GM12875 (cell line): ENCODE results near the gene UBC.
A peak's percentile ranks its signal among the peaks of the same experiment; 100 is the strongest.
"Not testable (repeated sequence)": the region's sequence is repeated elsewhere in the genome, so short reads cannot be mapped to it uniquely, and the experiment has no call there.

Experiments
- H3K4me3 ChIP-seq: one replicate; pipeline ENCODE4 v1.5.1; 2011; ENCODE audit warnings: low read depth, low read length, control low read depth
- CTCF ChIP-seq: IDR thresholded peaks from 2 replicates; pipeline ENCODE4 v1.5.1; 2011; ENCODE audit warnings: low read depth, mild to moderate bottlenecking, control low read depth, inconsistent platforms, low read length, moderate library complexity, borderline replicate concordance; ENCODE audit not compliant: insufficient read depth

UBC gene

GRCh38 chr12:124917135-124917840 lies 2.8 kb upstream of the UBC start:
- TF ChIP-seq CTCF: no peak
- H3K4me3 ChIP-seq: peak overlapping the region; percentile 45

GRCh38 chr12:124916374-124917134 lies 2.1 kb upstream of the UBC start:
- peak overlapping the region; percentile 45 for H3K4me3 ChIP-seq
- no peak for TF ChIP-seq CTCF

- TF ChIP-seq CTCF: no peak
- peak overlapping the region; percentile 92 for H3K4me3 ChIP-seq
These were observed 1.1 kb upstream of the UBC start for GRCh38 chr12:124915239-124916236.

- TF ChIP-seq CTCF: peak; percentile 74
- H3K4me3 ChIP-seq: peak overlapping the region; percentile 92
These were observed 717 bp downstream of the UBC start for GRCh38 chr12:124913474-124914391.

- not testable (repeated sequence) for H3K4me3 ChIP-seq
These were observed 1.7 kb downstream of the UBC start for GRCh38 chr12:124912529-124913287.

GRCh38 chr12:124911521-124911920 lies 2.9 kb downstream of the UBC start:
- H3K4me3 ChIP-seq: not testable (repeated sequence)
